ENCODE results near the gene SST. TPM values are rescaled to one million over a fixed set of nuclear protein-coding genes. Genes with fewer than 3 reads are reported as not detected.

SST gene
- total and polyA plus RNA-seq, 7 donors = 1.1 to 19.2 (median 7.0) TPM; not detected in 1

GRCh38 chr3:187641320-187642016 lies 28.7 kb downstream of the SST start:
- Histone ChIP-seq H3K36me3 (no peaks in the 10 kb centered on the region), H3K9me3 (peaks cover 0 to 4% (median 0%) of the 10 kb centered on the region in 4 donors), H3K27me3 (no peaks in the 10 kb centered on the region), H3K27ac (no peak overlapping the region), H3K4me3 (no peak overlapping the region), H3K4me1 (no peaks in the 10 kb centered on the region)
- TF ChIP-seq POLR2AphosphoS5 (IDR thresholded peaks at IDR 0.05) (no peak), POLR2A (IDR thresholded peaks at IDR 0.05) (no peak), EP300 (IDR thresholded peaks at IDR 0.05) (no peak), CTCF (IDR thresholded peaks at IDR 0.05) (no peak)
- DNase-seq = no peak
- 71 to 77% methylated on average over 2 of the region's 2 CpGs for WGBS, 2 donors
- intact Hi-C loops (cut with DNase I) = no loop called here

- no peaks in the 10 kb centered on the region for H3K27me3 ChIP-seq
- no peaks in the 10 kb centered on the region for H3K4me1 ChIP-seq
- no peak overlapping the region for H3K27ac ChIP-seq
- TF ChIP-seq CTCF (IDR thresholded peaks at IDR 0.05) (no peak), EP300 (IDR thresholded peaks at IDR 0.05) (no peak), POLR2AphosphoS5 (IDR thresholded peaks at IDR 0.05) (no peak)
- H3K9me3 ChIP-seq = peaks cover 0 to 4% (median 0%) of the 10 kb centered on the region in 4 donors
- no peaks in the 10 kb centered on the region for H3K36me3 ChIP-seq
- no peak overlapping the region for H3K4me3 ChIP-seq
- intact Hi-C loops (cut with DNase I) = no loop called here
- WGBS, 2 donors = 28 to 72% methylated on average over 2 of the region's 2 CpGs
- DNase-seq = no peak
Measured at GRCh38 chr3:187640569-187641059, 29.6 kb downstream of the SST start.

- peaks cover 0 to 4% (median 1%) of the 10 kb centered on the region in 4 donors for H3K9me3 ChIP-seq
- H3K27ac ChIP-seq = no peak overlapping the region
- intact Hi-C loops (cut with DNase I) = no loop called here
- DNase-seq = no peak
- no peaks in the 10 kb centered on the region for H3K36me3 ChIP-seq
- 63 to 69% methylated on average over 5 of the region's 5 CpGs for WGBS, 2 donors
- H3K4me1 ChIP-seq = no peaks in the 10 kb centered on the region
- TF ChIP-seq POLR2AphosphoS5 (IDR thresholded peaks at IDR 0.05) = no peak
- TF ChIP-seq EP300 (IDR thresholded peaks at IDR 0.05) = no peak
- TF ChIP-seq CTCF (IDR thresholded peaks at IDR 0.05) = no peak
- no peak for TF ChIP-seq POLR2A (IDR thresholded peaks at IDR 0.05)
- H3K27me3 ChIP-seq = no peaks in the 10 kb centered on the region
- H3K4me3 ChIP-seq = no peak overlapping the region
Measured at GRCh38 chr3:187639927-187640568, 30.1 kb downstream of the SST start.

- Histone ChIP-seq H3K4me1 (no peaks in the 10 kb centered on the region), H3K4me3 (no peak overlapping the region), H3K27me3 (no peaks in the 10 kb centered on the region), H3K36me3 (no peaks in the 10 kb centered on the region), H3K27ac (no peak overlapping the region), H3K9me3 (peaks cover 0 to 7% (median 6%) of the 10 kb centered on the region in 4 donors)
- intact Hi-C loops (cut with DNase I) = no loop called here
- DNase-seq = no peak
- TF ChIP-seq EP300 (IDR thresholded peaks at IDR 0.05) = no peak
- no peak for TF ChIP-seq CTCF (IDR thresholded peaks at IDR 0.05)
- TF ChIP-seq POLR2A (IDR thresholded peaks at IDR 0.05) = no peak
- TF ChIP-seq POLR2AphosphoS5 (IDR thresholded peaks at IDR 0.05) = no peak
Measured at GRCh38 chr3:187636528-187636927, 33.7 kb downstream of the SST start.

Data from sigmoid colon (tissue), 7 donors.